ENCODE measurements around the gene KCTD3. TPM values are rescaled to one million over a fixed set of nuclear protein-coding genes. Genes with fewer than 3 reads are reported as not detected.

Gene KCTD3
- total RNA-seq, 4 donors from 2014 or later: 62.4 to 99.8 (median 82.0) TPM

- Histone ChIP-seq H3K27ac (no peak overlapping the region), H3K4me3 (no peak overlapping the region), H3K27me3 (no peaks in the 10 kb centered on the region), H3K36me3 (peaks cover 0 to 76% (median 0%) of the 10 kb centered on the region in 3 donors), H3K9me3 (peaks cover 0 to 5% (median 0%) of the 10 kb centered on the region in 4 donors), H3K4me1 (peaks cover 0 to 3% (median 0%) of the 10 kb centered on the region in 4 donors)
- TF ChIP-seq EP300 (IDR thresholded peaks at IDR 0.05): no peak
- TF ChIP-seq, protein P1, sequence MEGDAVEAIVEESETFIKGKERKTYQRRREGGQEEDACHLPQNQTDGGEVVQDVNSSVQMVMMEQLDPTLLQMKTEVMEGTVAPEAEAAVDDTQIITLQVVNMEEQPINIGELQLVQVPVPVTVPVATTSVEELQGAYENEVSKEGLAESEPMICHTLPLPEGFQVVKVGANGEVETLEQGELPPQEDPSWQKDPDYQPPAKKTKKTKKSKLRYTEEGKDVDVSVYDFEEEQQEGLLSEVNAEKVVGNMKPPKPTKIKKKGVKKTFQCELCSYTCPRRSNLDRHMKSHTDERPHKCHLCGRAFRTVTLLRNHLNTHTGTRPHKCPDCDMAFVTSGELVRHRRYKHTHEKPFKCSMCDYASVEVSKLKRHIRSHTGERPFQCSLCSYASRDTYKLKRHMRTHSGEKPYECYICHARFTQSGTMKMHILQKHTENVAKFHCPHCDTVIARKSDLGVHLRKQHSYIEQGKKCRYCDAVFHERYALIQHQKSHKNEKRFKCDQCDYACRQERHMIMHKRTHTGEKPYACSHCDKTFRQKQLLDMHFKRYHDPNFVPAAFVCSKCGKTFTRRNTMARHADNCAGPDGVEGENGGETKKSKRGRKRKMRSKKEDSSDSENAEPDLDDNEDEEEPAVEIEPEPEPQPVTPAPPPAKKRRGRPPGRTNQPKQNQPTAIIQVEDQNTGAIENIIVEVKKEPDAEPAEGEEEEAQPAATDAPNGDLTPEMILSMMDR (IDR thresholded peaks at IDR 0.05): no peak
- no peak for TF ChIP-seq POLR2A (IDR thresholded peaks at IDR 0.05)
- 85 to 87% methylated on average over 5 of the region's 5 CpGs for WGBS, 2 donors
- DNase-seq (ENCODE audit: low spot score in 2 of 2): no peak
Observed at GRCh38 chr1:215583185-215583749, 16.2 kb downstream of the KCTD3 start.

DNA sequence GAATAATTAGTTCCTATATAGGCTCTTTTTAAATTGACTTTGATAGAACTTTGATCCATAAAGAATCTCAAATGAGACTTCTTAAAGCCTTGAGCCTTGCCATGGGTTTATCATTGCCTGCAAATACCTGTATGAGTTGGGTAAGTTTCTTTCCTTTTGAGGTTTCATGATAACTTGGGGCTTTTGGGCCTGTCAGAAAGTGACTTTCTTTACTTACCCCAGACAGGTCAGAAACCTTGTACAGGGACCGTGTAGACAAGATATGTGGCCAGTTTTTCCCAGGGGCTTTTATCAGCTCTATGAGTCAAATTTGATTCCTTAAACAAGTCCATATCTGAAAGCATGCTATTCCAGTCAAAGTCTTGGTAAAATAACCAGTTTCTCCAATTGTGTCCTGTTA is 17.3 kb downstream of the KCTD3 start:
- no peaks in the 10 kb centered on the region for H3K27me3 ChIP-seq

DNA sequence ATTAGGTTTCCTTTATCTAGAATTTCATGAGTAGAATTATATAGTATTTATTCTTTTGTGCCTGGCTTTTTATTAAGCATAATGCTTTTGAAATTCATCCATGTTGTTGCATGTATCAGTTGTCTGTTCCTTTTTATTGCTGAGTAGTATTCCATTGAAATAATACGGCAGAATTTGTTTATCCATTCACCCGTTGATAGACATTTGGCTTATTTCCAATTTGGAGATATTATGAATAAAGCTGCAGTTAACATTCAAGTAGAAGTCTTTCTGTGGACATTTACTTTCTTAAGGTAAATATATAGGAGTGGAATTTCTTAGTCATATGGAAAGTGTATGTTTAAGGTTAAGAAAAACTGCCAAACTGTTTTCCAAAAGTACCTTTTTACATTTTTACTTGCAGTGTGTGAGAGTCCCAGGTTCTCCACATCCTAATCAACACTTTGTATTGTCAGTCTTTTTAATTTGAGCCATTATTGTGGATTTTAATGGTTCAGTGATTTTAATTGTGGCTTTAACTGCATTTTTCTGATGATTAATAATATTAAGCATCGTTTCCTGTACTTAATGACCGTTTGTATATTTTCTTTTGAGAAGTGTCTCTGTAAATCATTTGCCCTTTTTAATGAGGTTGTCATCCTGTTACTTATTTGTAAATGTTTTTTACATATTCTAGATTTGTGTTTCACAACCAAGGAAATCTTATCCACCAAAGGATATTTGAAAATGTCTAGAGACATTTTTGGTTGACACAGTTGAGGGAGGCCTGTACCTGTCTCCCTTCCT is 22.7 kb downstream of the KCTD3 start:
- WGBS, 2 donors: 79 to 80% methylated on average over 4 of the region's 4 CpGs
- Histone ChIP-seq H3K9me3 (peaks cover 0 to 3% (median 0%) of the 10 kb centered on the region in 4 donors), H3K27ac (no peak overlapping the region)

More for the DNA sequence above, 17.3 kb downstream of the KCTD3 start:
- Histone ChIP-seq H3K9me3 (peaks cover 0 to 5% (median 0%) of the 10 kb centered on the region in 4 donors), H3K4me1 (peaks cover 0 to 3% (median 0%) of the 10 kb centered on the region in 4 donors), H3K36me3 (peaks cover 0 to 76% (median 0%) of the 10 kb centered on the region in 3 donors), H3K4me3 (no peak overlapping the region), H3K27ac (no peak overlapping the region)
- 88 to 96% methylated on average over 1 of the region's 1 CpG for WGBS, 2 donors
- no peak for DNase-seq (ENCODE audit: low spot score in 2 of 2)
- TF ChIP-seq EP300 (IDR thresholded peaks at IDR 0.05) (no peak), POLR2A (IDR thresholded peaks at IDR 0.05) (no peak)
- TF ChIP-seq, protein P1 (IDR thresholded peaks at IDR 0.05): no peak

DNA sequence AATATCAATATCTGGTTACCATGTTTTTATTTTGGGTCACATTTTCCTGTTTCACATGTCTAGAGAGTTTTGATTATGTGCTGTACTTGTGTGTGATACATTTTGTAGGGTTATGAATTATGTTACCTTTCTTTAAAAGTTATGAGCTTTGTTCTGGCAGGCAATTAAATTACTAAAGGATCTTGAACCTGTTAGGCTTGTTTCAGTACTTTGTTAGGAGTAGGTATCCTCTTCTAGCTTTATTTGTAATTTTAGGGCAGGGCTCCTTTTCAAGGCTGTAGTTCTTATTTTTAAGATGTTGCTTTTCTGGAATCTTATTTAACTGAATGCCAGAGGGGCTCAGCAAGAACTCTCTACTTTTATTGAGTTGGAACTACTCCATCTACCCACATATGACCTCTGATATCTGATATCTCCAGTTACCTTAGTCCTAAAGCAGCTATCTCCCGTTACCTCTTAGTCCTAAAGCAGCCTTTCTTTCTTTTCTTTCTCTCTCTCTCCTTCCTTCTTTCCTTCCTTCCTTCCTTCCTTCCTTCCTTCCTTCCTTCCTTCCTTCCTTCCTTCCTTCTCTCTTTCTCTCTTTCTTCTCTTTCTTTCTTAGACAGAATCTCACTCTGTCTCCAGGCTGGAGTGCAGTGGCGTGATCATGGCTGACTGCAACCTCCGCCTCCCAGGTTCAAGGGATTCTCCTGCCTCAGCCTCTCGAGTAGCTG is 23.8 kb downstream of the KCTD3 start:
- Histone ChIP-seq H3K9me3 (no peaks in the 10 kb centered on the region), H3K27ac (no peak overlapping the region), H3K36me3 (peaks cover 0 to 58% (median 0%) of the 10 kb centered on the region in 3 donors), H3K4me3 (no peak overlapping the region), H3K4me1 (peaks cover 0 to 18% (median 9%) of the 10 kb centered on the region in 4 donors), H3K27me3 (no peaks in the 10 kb centered on the region)
- TF ChIP-seq EP300 (IDR thresholded peaks at IDR 0.05): no peak
- TF ChIP-seq POLR2A (IDR thresholded peaks at IDR 0.05): no peak
- TF ChIP-seq, protein P1 (IDR thresholded peaks at IDR 0.05): no peak
- 96% methylated on average over 4 of the region's 4 CpGs for WGBS, 2 donors
- no peak for DNase-seq (ENCODE audit: low spot score in 2 of 2)

More for the DNA sequence above, 22.7 kb downstream of the KCTD3 start:
- peaks cover 0 to 57% (median 0%) of the 10 kb centered on the region in 3 donors for H3K36me3 ChIP-seq
- no peak for DNase-seq (ENCODE audit: low spot score in 2 of 2)
- no peak overlapping the region for H3K4me3 ChIP-seq
- TF ChIP-seq, protein P1 (IDR thresholded peaks at IDR 0.05): no peak
- TF ChIP-seq POLR2A (IDR thresholded peaks at IDR 0.05) (no peak), EP300 (IDR thresholded peaks at IDR 0.05) (no peak)
- peaks cover 0 to 14% (median 7%) of the 10 kb centered on the region in 4 donors for H3K4me1 ChIP-seq
- no peaks in the 10 kb centered on the region for H3K27me3 ChIP-seq
